Endothelial cell of umbilical vein (primary cell): Measurements from ENCODE around the gene TOPORS.

Experiments
- EZH2 ChIP-seq: IDR thresholded peaks from 2 replicates; pipeline ENCODE4 v1.6.1; 2012; ENCODE audit warnings: borderline replicate concordance, low read depth, mild to moderate bottlenecking, moderate library complexity, low read length, inconsistent platforms; ENCODE audit not compliant: severe bottlenecking
- FOS ChIP-seq: IDR thresholded peaks from 2 replicates; pipeline ENCODE4 v1.6.1; 2011; ENCODE audit warnings: mild to moderate bottlenecking, low read length, moderate library complexity, borderline replicate concordance; ENCODE audit not compliant: insufficient read depth
- JUN ChIP-seq: IDR thresholded peaks from 2 replicates; pipeline ENCODE4 v1.6.1; 2011; ENCODE audit warnings: borderline replicate concordance, low read depth; ENCODE audit not compliant: insufficient read length, insufficient read depth
- MYC ChIP-seq: IDR thresholded peaks from one replicate; pipeline ENCODE4 v1.6.1; 2011; ENCODE audit warnings: mild to moderate bottlenecking, low read depth, low read length
- POLR2A ChIP-seq: IDR thresholded peaks from 2 replicates; pipeline ENCODE4 v1.6.1; 2012; ENCODE audit warnings: low read depth, mild to moderate bottlenecking, control low read depth, low read length
- POLR2AphosphoS5 ChIP-seq: IDR thresholded peaks from 2 replicates; pipeline ENCODE4 v1.6.1; 2012; ENCODE audit warnings: low read depth, mild to moderate bottlenecking, control low read depth, low read length, moderate library complexity; ENCODE audit not compliant: insufficient read depth
- TF ChIP-seq, protein P1 (sequence below), 2 donors: IDR thresholded peaks; 1 replicate in 1 of 2; 2 replicates in 1 of 2; pipeline ENCODE4 v1.5.1; 2011; ENCODE audit warnings: low read length in 2 of 2, mild to moderate bottlenecking in 2 of 2, moderate library complexity in 2 of 2, control low read depth in 1 of 2, inconsistent platforms in 1 of 2, low read depth in 1 of 2; ENCODE audit not compliant: insufficient read depth in 1 of 2; ENCODE audit errors: extremely low read depth in 1 of 2

DNA sequence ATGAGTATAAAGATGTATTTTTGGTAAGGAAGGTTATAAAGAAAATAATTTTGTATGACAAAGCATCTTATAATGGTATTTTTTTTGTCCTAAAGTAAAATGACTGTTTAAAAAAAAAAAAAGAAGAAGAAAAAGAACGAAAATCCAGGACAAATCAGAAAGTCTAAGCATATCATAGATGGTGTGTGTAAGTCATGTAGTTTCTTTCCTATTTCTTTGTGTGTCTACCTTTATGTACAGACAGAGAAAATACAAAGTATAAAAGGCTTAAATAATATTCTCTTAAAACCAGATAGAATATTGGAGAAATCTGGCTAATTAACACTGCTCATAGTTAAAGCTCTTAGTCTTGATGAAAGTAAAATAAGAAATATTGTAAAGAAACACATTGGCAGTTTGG, 34.1 kb downstream of the TOPORS start:
- TF ChIP-seq POLR2A (no peak), MYC (no peak), POLR2AphosphoS5 (no peak), EZH2 (no peak), JUN (no peak), FOS (no peak)
- TF ChIP-seq, protein P1, sequence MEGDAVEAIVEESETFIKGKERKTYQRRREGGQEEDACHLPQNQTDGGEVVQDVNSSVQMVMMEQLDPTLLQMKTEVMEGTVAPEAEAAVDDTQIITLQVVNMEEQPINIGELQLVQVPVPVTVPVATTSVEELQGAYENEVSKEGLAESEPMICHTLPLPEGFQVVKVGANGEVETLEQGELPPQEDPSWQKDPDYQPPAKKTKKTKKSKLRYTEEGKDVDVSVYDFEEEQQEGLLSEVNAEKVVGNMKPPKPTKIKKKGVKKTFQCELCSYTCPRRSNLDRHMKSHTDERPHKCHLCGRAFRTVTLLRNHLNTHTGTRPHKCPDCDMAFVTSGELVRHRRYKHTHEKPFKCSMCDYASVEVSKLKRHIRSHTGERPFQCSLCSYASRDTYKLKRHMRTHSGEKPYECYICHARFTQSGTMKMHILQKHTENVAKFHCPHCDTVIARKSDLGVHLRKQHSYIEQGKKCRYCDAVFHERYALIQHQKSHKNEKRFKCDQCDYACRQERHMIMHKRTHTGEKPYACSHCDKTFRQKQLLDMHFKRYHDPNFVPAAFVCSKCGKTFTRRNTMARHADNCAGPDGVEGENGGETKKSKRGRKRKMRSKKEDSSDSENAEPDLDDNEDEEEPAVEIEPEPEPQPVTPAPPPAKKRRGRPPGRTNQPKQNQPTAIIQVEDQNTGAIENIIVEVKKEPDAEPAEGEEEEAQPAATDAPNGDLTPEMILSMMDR (IDR thresholded peaks at IDR 0.05; ENCODE audit: extremely low read depth in 1 of 2, insufficient read depth in 1 of 2, low read depth in 1 of 2, low read length in 2 of 2): no peak
